ENCODE results near the gene SKP1.
"Not testable (repeated sequence)": the region's sequence is repeated elsewhere in the genome, so short reads cannot be mapped to it uniquely, and the experiment has no call there.

- TF ChIP-seq CTCF, EZH2 (IDR thresholded peaks at IDR 0.05): not testable (repeated sequence)
These were observed 34.7 kb upstream of the SKP1 start for GRCh38 chr5:134211263-134212031.

All from neural progenitor cell (in vitro differentiated cells).